ENCODE measurements around the gene ITPRIP.

Gene ITPRIP

GRCh38 chr10:104325436-104326435, 12.5 kb downstream of the ITPRIP start:
- DNase-seq: no peak

- no peak for DNase-seq
These were observed 13.3 kb downstream of the ITPRIP start for GRCh38 chr10:104324931-104325330.

GRCh38 chr10:104324221-104324686, 14.0 kb downstream of the ITPRIP start:
- no peak for DNase-seq

GRCh38 chr10:104323760-104324201, 14.5 kb downstream of the ITPRIP start:
- no peak for DNase-seq

GRCh38 chr10:104323085-104323484, 15.2 kb downstream of the ITPRIP start:
- DNase-seq: no peak

- no peak for DNase-seq
These were observed 15.9 kb downstream of the ITPRIP start for GRCh38 chr10:104322416-104322782.

- DNase-seq: no peak
These were observed 16.4 kb downstream of the ITPRIP start for GRCh38 chr10:104321725-104322415.

GRCh38 chr10:104321226-104321625, 17.0 kb downstream of the ITPRIP start:
- DNase-seq: no peak

GRCh38 chr10:104318810-104319741, 19.2 kb downstream of the ITPRIP start:
- no peak for DNase-seq

- no peak for DNase-seq
These were observed 19.9 kb downstream of the ITPRIP start for GRCh38 chr10:104318326-104318725.

- DNase-seq: no peak
These were observed 20.5 kb downstream of the ITPRIP start for GRCh38 chr10:104317726-104318299.

GRCh38 chr10:104317269-104317710, 21.0 kb downstream of the ITPRIP start:
- DNase-seq: no peak

- no peak for DNase-seq
These were observed 21.8 kb downstream of the ITPRIP start for GRCh38 chr10:104316321-104317099.

- DNase-seq: no peak
These were observed 22.8 kb downstream of the ITPRIP start for GRCh38 chr10:104315486-104315921.

- no peak for DNase-seq
These were observed 23.4 kb downstream of the ITPRIP start for GRCh38 chr10:104314591-104315485.

GRCh38 chr10:104311184-104311720, 27.0 kb downstream of the ITPRIP start:
- no peak for DNase-seq

- DNase-seq: no peak
These were observed 28.0 kb downstream of the ITPRIP start for GRCh38 chr10:104309980-104310978.

- DNase-seq: no peak
These were observed 29.8 kb downstream of the ITPRIP start for GRCh38 chr10:104308439-104308903.
